ENCODE data around the gene ZBTB21.

Gene ZBTB21

DNA sequence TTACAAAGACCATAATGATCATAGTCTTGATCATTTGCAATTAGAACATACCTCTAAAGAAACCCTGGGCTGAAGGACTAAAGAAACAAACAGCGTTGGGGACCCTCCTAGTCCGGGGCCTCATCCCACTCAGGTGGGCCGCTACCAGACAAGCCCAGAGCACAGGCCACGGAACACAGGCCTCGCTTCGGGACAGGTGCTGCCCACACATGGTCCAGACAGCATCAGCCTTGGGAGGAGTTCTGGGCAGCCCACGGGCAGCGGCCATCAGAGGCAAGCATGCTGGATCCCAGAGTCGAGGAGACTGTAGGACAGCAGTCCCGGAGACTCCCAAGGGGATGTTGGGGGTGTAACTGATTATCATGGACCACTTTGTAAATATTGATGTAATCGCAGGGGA lies 61.3 kb downstream of the ZBTB21 start:
- Histone ChIP-seq H3K4me3 (no peak overlapping the region), H3K4me1 (peaks cover 24% of the 10 kb centered on the region), H3K36me3 (replicated peaks) (no peaks in the 10 kb centered on the region; the same call in 1 of the 2 replicates), H3K9me3 (no peaks in the 10 kb centered on the region), H3K27me3 (ENCODE audit: low read depth) (no peaks in the 10 kb centered on the region)
- in situ Hi-C loops (cut with MboI; ENCODE audit: low sequenced_read_pairs) = no loop called here
- no peak for DNase-seq (ENCODE audit: low spot score in 2 of 2)

DNA sequence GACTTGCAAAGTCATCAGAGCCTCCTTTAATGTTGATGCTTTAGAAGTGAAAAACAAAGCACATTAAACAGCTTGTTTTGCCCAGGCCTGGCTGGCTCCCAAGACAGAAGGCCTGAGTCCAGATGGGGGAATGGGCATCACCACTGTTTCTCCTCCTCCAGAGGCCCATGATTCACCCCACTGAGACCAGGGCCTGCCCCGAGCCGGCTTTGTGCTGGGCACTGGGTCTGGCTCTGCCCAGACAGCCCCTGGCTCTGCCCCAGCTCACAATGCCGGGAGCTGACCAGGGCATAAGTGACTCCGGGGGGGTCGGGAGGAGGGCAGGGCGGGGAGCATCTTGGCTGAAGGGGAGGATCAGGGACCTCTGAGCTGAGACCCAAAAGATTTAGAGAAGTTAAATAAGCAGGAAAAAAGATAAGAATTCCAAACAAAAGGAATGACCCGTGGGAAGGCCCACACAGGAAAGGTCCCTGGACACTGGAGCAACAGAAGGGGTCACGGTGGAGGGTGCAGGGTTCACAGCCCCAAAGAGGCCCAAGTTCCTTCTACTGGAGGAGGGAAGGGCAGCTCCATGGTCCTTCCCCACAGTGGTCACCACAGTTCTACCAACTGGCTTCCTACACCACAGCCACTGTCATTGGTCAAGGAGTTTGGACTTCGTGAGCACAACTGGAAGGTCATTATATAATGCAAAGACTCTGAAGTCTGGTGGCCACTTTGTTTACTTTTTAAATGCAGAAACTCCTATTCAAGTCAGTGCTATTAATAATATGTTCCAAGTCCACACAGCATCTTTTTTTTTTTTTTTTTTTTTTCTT lies 61.9 kb downstream of the ZBTB21 start:
- no peak for DNase-seq (ENCODE audit: low spot score in 2 of 2)
- H3K27me3 ChIP-seq (ENCODE audit: low read depth) = no peaks in the 10 kb centered on the region
- no peak overlapping the region for H3K4me3 ChIP-seq
- in situ Hi-C loops (cut with MboI; ENCODE audit: low sequenced_read_pairs) = no loop called here
- no peaks in the 10 kb centered on the region for H3K9me3 ChIP-seq
- no peaks in the 10 kb centered on the region; the same call in 1 of the 2 replicates for H3K36me3 ChIP-seq (replicated peaks)
- peaks cover 24% of the 10 kb centered on the region for H3K4me1 ChIP-seq

DNA sequence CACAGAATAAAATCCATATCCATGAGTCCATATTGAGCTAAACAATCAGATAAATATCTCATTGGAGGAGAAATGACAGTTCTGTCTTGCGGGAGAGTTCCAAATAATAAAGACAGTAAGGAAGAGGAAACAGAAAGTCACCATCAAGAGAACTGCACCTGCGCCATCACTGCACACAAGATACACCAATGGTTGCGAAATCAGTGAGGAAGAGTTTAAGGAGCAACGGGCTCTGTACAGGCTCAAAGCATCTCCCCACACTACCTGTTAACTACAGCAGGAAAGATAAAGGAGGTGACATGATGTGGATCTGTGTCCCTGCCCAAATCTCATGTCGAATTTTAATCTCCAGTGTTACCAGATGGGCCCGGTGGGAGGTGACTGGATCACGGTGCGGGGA lies 64.2 kb downstream of the ZBTB21 start:
- Histone ChIP-seq H3K36me3 (replicated peaks) (no peaks in the 10 kb centered on the region; the same call in none of the 2 replicates), H3K9me3 (no peaks in the 10 kb centered on the region), H3K4me1 (peaks cover 8% of the 10 kb centered on the region), H3K4me3 (no peak overlapping the region), H3K27me3 (ENCODE audit: low read depth) (no peaks in the 10 kb centered on the region)
- in situ Hi-C loops (cut with MboI; ENCODE audit: low sequenced_read_pairs) = no loop called here
- DNase-seq (ENCODE audit: low spot score in 2 of 2) = no peak

GRCh38 chr21:41943851-41944250 lies 66.3 kb downstream of the ZBTB21 start:
- DNase-seq (ENCODE audit: low spot score in 2 of 2) = no peak
- Histone ChIP-seq H3K4me3 (no peak overlapping the region), H3K4me1 (no peaks in the 10 kb centered on the region), H3K27me3 (ENCODE audit: low read depth) (no peaks in the 10 kb centered on the region), H3K9me3 (no peaks in the 10 kb centered on the region), H3K36me3 (replicated peaks) (peaks cover 4% of the 10 kb centered on the region)
- in situ Hi-C loops (cut with MboI; ENCODE audit: low sequenced_read_pairs) = no loop called here

DNA sequence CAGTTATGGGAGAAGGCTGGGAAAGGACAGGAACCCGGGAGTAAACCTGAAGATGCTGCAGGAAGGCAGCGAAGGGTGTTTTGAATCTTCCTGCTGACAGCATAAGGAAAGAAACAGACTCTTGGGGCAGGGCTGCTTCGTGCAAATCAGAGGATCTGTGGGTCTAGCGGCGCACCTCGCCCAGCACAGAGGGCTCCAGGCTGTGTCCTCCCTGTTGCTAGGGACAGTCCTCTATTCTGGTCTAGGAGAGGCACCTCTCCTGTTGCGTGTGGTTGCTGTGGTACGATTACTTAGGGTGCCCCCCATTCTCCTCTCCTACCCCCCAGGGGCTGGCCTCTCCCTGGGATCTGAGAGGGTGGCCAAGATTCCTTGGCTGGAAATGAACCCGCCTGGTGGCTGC lies 67.7 kb downstream of the ZBTB21 start:
- Histone ChIP-seq H3K27me3 (ENCODE audit: low read depth) (no peaks in the 10 kb centered on the region), H3K4me3 (no peak overlapping the region), H3K4me1 (no peaks in the 10 kb centered on the region), H3K9me3 (no peaks in the 10 kb centered on the region), H3K36me3 (replicated peaks) (peaks cover 4% of the 10 kb centered on the region)
- in situ Hi-C loops (cut with MboI; ENCODE audit: low sequenced_read_pairs) = no loop called here
- DNase-seq (ENCODE audit: low spot score in 2 of 2) = no peak

- no peaks in the 10 kb centered on the region for H3K9me3 ChIP-seq
- H3K4me1 ChIP-seq = no peaks in the 10 kb centered on the region
- no peak overlapping the region for H3K4me3 ChIP-seq
- in situ Hi-C loops (cut with MboI; ENCODE audit: low sequenced_read_pairs) = no loop called here
- no peak for DNase-seq (ENCODE audit: low spot score in 2 of 2)
- H3K27me3 ChIP-seq (ENCODE audit: low read depth) = no peaks in the 10 kb centered on the region
- H3K36me3 ChIP-seq (replicated peaks) = peaks cover 4% of the 10 kb centered on the region
Measured at GRCh38 chr21:41941941-41942340, 68.2 kb downstream of the ZBTB21 start.

DNA sequence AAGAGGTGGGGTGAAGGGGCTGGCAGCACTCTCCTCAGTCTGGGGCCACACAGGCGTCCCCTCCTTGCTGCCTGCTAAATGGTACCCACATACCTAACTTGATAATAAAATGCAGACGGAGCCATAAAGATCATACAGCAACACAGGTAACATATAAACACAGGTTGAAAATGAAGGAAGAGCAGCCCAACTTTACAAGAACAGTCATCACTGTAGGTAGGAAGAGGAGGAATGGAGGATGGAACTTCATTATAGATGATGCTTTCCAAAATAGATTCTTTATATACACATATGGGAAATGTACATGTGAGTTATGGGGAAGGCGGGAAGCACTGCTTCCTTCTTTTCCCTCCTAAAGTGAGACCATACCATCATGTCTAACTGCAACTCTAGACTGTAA lies 69.7 kb downstream of the ZBTB21 start:
- Histone ChIP-seq H3K4me1 (no peaks in the 10 kb centered on the region), H3K27me3 (ENCODE audit: low read depth) (no peaks in the 10 kb centered on the region), H3K36me3 (replicated peaks) (peaks cover 4% of the 10 kb centered on the region), H3K9me3 (no peaks in the 10 kb centered on the region), H3K4me3 (no peak overlapping the region)
- in situ Hi-C loops (cut with MboI; ENCODE audit: low sequenced_read_pairs) = no loop called here
- no peak for DNase-seq (ENCODE audit: low spot score in 2 of 2)

DNA sequence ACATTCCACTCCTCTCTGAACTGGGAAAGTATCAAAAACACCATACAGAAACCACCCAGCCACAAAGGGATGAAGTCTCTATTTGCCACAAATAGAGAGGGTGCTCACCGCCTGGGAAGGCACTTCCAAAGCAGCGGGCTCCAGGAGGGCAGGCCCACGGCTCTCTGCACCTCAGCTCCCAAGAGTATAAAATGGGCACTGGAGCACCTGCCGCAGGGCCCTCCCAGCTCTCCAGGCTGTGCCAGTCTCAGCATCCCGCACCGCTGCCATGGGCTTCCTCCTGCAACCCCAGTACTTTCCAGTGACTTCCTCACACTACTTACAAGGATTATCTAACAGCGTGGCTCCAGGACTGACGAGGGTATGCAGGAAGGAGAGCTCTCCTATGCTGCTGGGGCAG lies 70.8 kb downstream of the ZBTB21 start:
- in situ Hi-C loops (cut with MboI; ENCODE audit: low sequenced_read_pairs) = no loop called here
- DNase-seq (ENCODE audit: low spot score in 2 of 2) = no peak
- Histone ChIP-seq H3K4me3 (no peak overlapping the region), H3K36me3 (replicated peaks) (peaks cover 4% of the 10 kb centered on the region), H3K9me3 (no peaks in the 10 kb centered on the region), H3K4me1 (no peaks in the 10 kb centered on the region), H3K27me3 (ENCODE audit: low read depth) (no peaks in the 10 kb centered on the region)
